Stimulated activated effector memory CD8-positive, alpha-beta T cell treated with anti-CD3 and anti-CD28 coated beads, Interleukin-12 subunit alpha, Interleukin-12 subunit beta, amount 100 ng/mL, for 72 hours (primary cell): ENCODE results near the gene SLC35D1.
"Not testable (repeated sequence)": the region's sequence is repeated elsewhere in the genome, so short reads cannot be mapped to it uniquely, and the experiment has no call there.

ENCODE experiments used
- ATAC-seq: fragments of 150-1000 bp; cut with Tn5 transposase; 2 replicates; pipeline ENCODE4 v1.10.0; 2021
- DNase-seq, 2 donors: peaks; one replicate each; pipeline ENCODE4 v3.0.0; 2021 to 2022; ENCODE audit warnings: low spot score in 2 of 2
- H3K27ac Mint-ChIP-seq: one replicate; pipeline ENCODE4 v1.8.0; 2022; ENCODE audit warnings: mild to moderate bottlenecking, mixed read lengths
- H3K36me3 Mint-ChIP-seq: one replicate; pipeline ENCODE4 v1.8.0; 2022; ENCODE audit warnings: mild to moderate bottlenecking, mixed read lengths
- H3K4me1 Mint-ChIP-seq: one replicate; pipeline ENCODE4 v1.8.0; 2022; ENCODE audit warnings: mixed read lengths
- H3K4me3 Mint-ChIP-seq: one replicate; pipeline ENCODE4 v1.8.0; 2022; ENCODE audit warnings: mild to moderate bottlenecking, mixed read lengths
- H3K9me3 Mint-ChIP-seq: one replicate; pipeline ENCODE4 v1.8.0; 2022; ENCODE audit warnings: mixed read lengths

The SLC35D1 gene

DNA sequence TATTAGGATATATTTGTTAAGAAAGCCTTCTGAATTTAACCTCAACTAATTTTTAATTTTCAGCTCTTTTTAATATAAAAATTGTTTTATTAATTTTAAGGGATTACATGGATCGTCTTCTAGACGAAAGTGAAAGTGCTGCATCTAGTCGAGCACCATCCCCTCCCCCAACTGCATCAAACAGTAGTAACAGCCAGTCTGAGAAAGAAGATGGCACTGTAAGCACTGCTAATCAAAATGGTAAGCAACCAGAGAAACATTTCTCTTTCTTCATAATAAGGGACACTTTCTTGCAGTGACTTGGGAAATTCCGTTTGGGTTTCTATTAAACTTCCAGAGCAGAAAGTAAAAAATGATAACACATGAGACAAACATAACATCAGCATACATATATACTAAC is 72.3 kb downstream of the SLC35D1 start:
- peak overlapping the region; percentile 80 for H3K27ac Mint-ChIP-seq
- peaks cover 100% of the 10 kb centered on the region for H3K36me3 Mint-ChIP-seq
- H3K4me3 Mint-ChIP-seq: peak overlapping the region; percentile 38
- H3K9me3 Mint-ChIP-seq: no peaks in the 10 kb centered on the region
- no peak for ATAC-seq
- H3K4me1 Mint-ChIP-seq: peaks cover 27% of the 10 kb centered on the region
- DNase-seq: no peak

- Mint-ChIP-seq H3K9me3 (no peaks in the 10 kb centered on the region), H3K4me1 (peaks cover 27% of the 10 kb centered on the region), H3K4me3 (peak overlapping the region; percentile 38), H3K27ac (peak overlapping the region; percentile 80), H3K36me3 (peaks cover 100% of the 10 kb centered on the region)
- DNase-seq: no peak
- no peak for ATAC-seq
Observed at GRCh38 chr1:66980745-66981367, 73.1 kb downstream of the SLC35D1 start.

GRCh38 chr1:66979621-66980020 is 74.3 kb downstream of the SLC35D1 start:
- H3K27ac Mint-ChIP-seq, H3K9me3 Mint-ChIP-seq, DNase-seq, H3K4me3 Mint-ChIP-seq, ATAC-seq: not testable (repeated sequence)
- Mint-ChIP-seq H3K36me3 (peaks cover 100% of the 10 kb centered on the region), H3K4me1 (peaks cover 26% of the 10 kb centered on the region)

DNA sequence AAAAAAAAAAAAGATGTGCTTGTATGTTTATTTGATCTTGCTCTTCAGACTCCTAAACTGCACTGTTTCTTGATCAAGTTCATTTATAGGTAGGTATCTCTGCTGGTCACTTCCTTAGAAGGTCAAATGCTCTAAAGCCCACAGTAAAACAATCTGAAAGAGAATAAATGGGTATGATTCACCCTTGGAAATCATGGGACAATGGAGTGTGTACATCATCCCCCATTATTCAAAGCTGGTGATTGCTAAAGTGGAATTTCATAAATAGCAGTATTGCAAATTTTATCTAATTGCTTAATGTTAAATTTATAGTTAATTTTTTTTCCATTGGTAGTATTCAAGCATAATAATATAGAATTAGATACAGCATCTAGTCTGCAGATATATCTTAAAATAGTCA is 75.7 kb downstream of the SLC35D1 start:
- H3K36me3 Mint-ChIP-seq: peaks cover 100% of the 10 kb centered on the region
- H3K4me1 Mint-ChIP-seq: peaks cover 16% of the 10 kb centered on the region
- no peak overlapping the region for H3K4me3 Mint-ChIP-seq
- H3K27ac Mint-ChIP-seq: no peak overlapping the region
- H3K9me3 Mint-ChIP-seq: no peaks in the 10 kb centered on the region
- no peak for DNase-seq
- no peak for ATAC-seq

DNA sequence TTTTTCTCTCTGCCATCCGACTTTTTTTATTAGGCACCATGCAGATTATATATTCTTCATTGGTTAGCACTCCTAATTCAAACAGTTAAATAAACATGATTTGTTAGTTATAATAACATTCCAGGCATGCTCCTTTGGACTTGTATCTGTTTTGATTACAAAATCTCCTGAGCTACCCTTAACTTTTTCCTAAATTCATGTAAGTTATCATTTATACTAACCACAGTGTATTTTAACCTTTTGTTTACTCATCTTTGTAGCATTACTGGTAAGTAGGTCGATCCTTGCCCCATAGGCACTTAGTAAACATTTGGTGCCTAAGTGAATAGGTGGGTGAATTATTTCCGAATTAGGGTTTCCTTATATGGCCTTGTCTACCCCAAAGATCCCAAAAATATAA is 85.4 kb downstream of the SLC35D1 start:
- Mint-ChIP-seq H3K27ac (no peak overlapping the region), H3K36me3 (peaks cover 100% of the 10 kb centered on the region), H3K4me3 (no peak overlapping the region), H3K4me1 (peaks cover 26% of the 10 kb centered on the region), H3K9me3 (peaks cover 9% of the 10 kb centered on the region)
- ATAC-seq (no peak), DNase-seq (no peak)

DNA sequence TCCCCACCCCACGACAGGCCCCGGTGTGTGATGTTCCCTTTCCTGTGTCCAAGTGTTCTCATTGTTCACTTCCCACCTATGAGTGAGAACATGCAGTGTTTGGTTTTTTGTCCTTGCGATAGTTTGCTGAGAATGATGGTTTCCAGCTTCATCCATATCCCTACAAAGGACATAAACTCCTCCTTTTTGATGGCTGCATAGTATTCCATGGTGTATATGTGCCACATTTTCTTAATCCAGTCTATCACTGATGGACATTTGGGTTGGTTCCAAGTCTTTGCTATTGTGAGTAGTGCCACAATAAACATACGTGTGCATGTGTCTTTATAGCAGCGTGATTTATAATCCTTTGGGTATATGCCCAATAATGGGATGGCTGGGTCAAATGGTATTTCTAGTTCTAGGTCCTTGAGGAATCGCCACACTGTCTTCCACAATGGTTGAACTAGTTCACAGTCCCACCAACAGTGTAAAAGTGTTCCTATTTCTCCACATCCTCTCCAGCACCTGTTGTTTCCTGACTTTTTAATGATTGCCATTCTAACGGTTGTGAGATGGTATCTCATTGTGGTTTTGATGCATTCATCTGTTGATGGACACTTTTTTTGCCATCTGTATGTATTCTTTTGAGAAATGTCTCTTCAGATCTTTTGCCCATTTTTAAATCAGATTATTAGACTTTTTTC is 87.6 kb downstream of the SLC35D1 start:
- Mint-ChIP-seq H3K27ac (peak overlapping the region; percentile 53), H3K4me1 (peaks cover 26% of the 10 kb centered on the region), H3K36me3 (peaks cover 100% of the 10 kb centered on the region)
- H3K9me3 Mint-ChIP-seq, H3K4me3 Mint-ChIP-seq, DNase-seq, ATAC-seq: not testable (repeated sequence)

DNA sequence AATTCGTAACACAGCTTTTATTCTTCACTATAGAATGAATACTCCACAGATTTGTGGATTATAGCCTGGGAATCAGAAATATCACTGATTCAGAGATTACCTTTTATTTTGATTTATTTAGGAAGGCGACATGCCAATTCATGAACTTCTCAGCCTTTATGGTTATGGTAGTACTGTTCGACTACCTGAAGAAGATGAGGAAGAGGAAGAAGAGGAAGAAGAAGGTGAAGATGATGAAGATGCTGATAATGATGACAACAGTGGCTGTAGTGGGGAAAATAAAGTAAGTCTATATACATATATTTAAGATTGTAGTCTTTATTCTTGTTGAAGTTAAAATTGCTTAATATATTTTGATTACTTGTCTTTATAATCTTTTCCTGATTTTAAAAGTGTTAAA is 96.0 kb downstream of the SLC35D1 start:
- ATAC-seq (no peak), DNase-seq (no peak)
- Mint-ChIP-seq H3K4me1 (peaks cover 31% of the 10 kb centered on the region), H3K27ac (peak overlapping the region; percentile 4), H3K36me3 (peaks cover 100% of the 10 kb centered on the region), H3K4me3 (no peak overlapping the region), H3K9me3 (no peaks in the 10 kb centered on the region)

DNA sequence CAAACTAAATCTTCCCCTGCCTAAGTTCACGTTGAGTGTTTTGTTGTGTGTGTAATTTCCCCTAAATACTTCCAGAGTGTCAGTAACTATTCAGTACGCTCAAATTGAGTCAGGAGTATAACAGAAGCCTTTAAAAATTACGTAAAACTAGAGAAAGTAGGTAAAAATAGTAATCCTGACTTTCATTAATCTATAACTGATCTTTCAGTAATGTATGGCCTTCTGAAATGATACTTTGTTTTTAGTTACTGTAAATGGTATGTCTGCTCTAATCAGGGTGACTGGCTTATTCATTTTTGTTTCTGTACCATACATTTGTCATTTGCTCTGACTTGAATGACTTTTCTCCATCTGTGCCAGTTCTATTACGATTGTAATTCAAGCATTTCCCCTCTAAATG is 99.7 kb downstream of the SLC35D1 start:
- H3K4me1 Mint-ChIP-seq: peaks cover 43% of the 10 kb centered on the region
- DNase-seq (no peak), ATAC-seq (peak; percentile 84)
- H3K27ac Mint-ChIP-seq: peak overlapping the region; percentile 79
- H3K9me3 Mint-ChIP-seq: no peaks in the 10 kb centered on the region
- peaks cover 100% of the 10 kb centered on the region for H3K36me3 Mint-ChIP-seq
- H3K4me3 Mint-ChIP-seq: no peak overlapping the region

GRCh38 chr1:66951513-66951912 is 102.4 kb downstream of the SLC35D1 start:
- ATAC-seq: no peak
- Mint-ChIP-seq H3K4me3 (no peak overlapping the region), H3K4me1 (peaks cover 42% of the 10 kb centered on the region), H3K36me3 (peaks cover 100% of the 10 kb centered on the region), H3K27ac (peak overlapping the region; percentile 7), H3K9me3 (no peaks in the 10 kb centered on the region)
- no peak for DNase-seq
